K562 (cell line): ENCODE measurements around the gene MIB2. TPM values are rescaled to one million over a fixed set of nuclear protein-coding genes. Genes with fewer than 3 reads are reported as not detected.

ENCODE experiments used
- ARHGAP35 ChIP-seq: fragments of 450-650 bp; IDR thresholded peaks from 2 replicates; pipeline ENCODE4 v1.6.1; 2018; ENCODE audit not compliant: partially characterized antibody
- BRD4 ChIP-seq: fragments of 200-600 bp; sonication (generic); IDR thresholded peaks from 2 replicates; pipeline ENCODE4 v1.6.1; 2017; ENCODE audit warnings: inconsistent platforms
- CREB5 ChIP-seq: fragments of 250-450 bp; sonication (Bioruptor Pico); IDR thresholded peaks from 2 replicates; pipeline ENCODE4 v1.5.0; 2020; ENCODE audit warnings: mild to moderate bottlenecking
- DDX20 ChIP-seq: fragments of 450-650 bp; IDR thresholded peaks from 2 replicates; pipeline ENCODE4 v1.6.1; 2016; ENCODE audit warnings: missing genetic modification characterization, low read depth, mild to moderate bottlenecking, missing compliant biosample characterization, moderate library complexity
- ERF ChIP-seq: fragments of 450-650 bp; formaldehyde crosslinking; IDR thresholded peaks from 2 replicates; pipeline ENCODE4 v1.4.0; 2020; ENCODE audit warnings: mild to moderate bottlenecking, mixed read lengths
- FOXA1 ChIP-seq: fragments of 450-650 bp; IDR thresholded peaks from 2 replicates; pipeline ENCODE4 v1.6.1; 2016; ENCODE audit warnings: mild to moderate bottlenecking, borderline replicate concordance
- FOXK1 ChIP-seq: sonication (generic); formaldehyde crosslinking; IDR thresholded peaks from 2 replicates; pipeline ENCODE4 v1.8.0; 2022; ENCODE audit warnings: missing genetic modification reagents, mild to moderate bottlenecking, borderline replicate concordance
- GABPB2 ChIP-seq: fragments of 250-450 bp; sonication (Bioruptor Pico); conservative IDR thresholded peaks from 2 replicates; pipeline ENCODE4 v1.5.1; 2021; ENCODE audit warnings: mild to moderate bottlenecking
- HMGN3 ChIP-seq: IDR thresholded peaks from 2 replicates; pipeline ENCODE4 v1.6.1; 2011; ENCODE audit warnings: borderline replicate concordance, low read depth, mild to moderate bottlenecking, mixed read lengths, low read length; ENCODE audit not compliant: insufficient read length; ENCODE audit errors: extremely low read depth
- MAZ ChIP-seq, 2 experiments: fragments of 450-650 bp in 1 of 2; sonication (generic) in 1 of 2; formaldehyde crosslinking; IDR thresholded peaks in 1 of 2; conservative IDR thresholded peaks in 1 of 2; 2 replicates each; pipeline versions ENCODE4 v1.4.0 to v1.5.0; 2020; ENCODE audit warnings: mild to moderate bottlenecking in 1 of 2, missing genetic modification reagents in 1 of 2
- MBD2 ChIP-seq: sonication (generic); IDR thresholded peaks from 2 replicates; pipeline ENCODE4 v1.6.1; 2016; ENCODE audit warnings: low read depth, borderline replicate concordance
- MTA3 ChIP-seq: fragments of 450-650 bp; formaldehyde crosslinking; IDR thresholded peaks from 2 replicates; pipeline ENCODE4 v1.6.1; 2017; ENCODE audit warnings: mild to moderate bottlenecking, borderline replicate concordance
- MXI1 ChIP-seq: IDR thresholded peaks from 2 replicates; pipeline ENCODE4 v1.6.1; 2011; ENCODE audit warnings: low read depth, mild to moderate bottlenecking, improper control_type of control experiment, low read length
- NELFE ChIP-seq: IDR thresholded peaks from 2 replicates; pipeline ENCODE4 v1.6.1; 2011; ENCODE audit warnings: mild to moderate bottlenecking; ENCODE audit not compliant: insufficient read depth, insufficient read length
- NR1H2 ChIP-seq: sonication (generic); formaldehyde crosslinking; IDR thresholded peaks from 2 replicates; pipeline ENCODE4 v1.4.0; 2020; ENCODE audit warnings: mild to moderate bottlenecking, missing genetic modification reagents
- PCBP1 ChIP-seq: fragments of 200-400 bp; formaldehyde crosslinking; IDR thresholded peaks from 2 replicates; pipeline ENCODE4 v1.6.1; 2018; ENCODE audit warnings: mild to moderate bottlenecking, low read depth, low read length; ENCODE audit not compliant: poor library complexity, severe bottlenecking
- POLR2AphosphoS5 ChIP-seq: IDR thresholded peaks from 2 replicates; pipeline ENCODE4 v1.6.1; 2011; ENCODE audit warnings: mild to moderate bottlenecking, low read depth, low read length, moderate library complexity; ENCODE audit not compliant: control insufficient read depth, insufficient read depth
- POLR2G ChIP-seq: fragments of 200-400 bp; formaldehyde crosslinking; IDR thresholded peaks from 2 replicates; pipeline ENCODE4 v1.6.1; 2017; ENCODE audit warnings: low read depth, mild to moderate bottlenecking, antibody characterized with exemption, low read length, moderate library complexity
- PPARD ChIP-seq: fragments of 250-450 bp; sonication (Bioruptor Pico); IDR thresholded peaks from 2 replicates; pipeline ENCODE4 v1.8.0; 2022; ENCODE audit warnings: inconsistent platforms, mild to moderate bottlenecking, moderate library complexity
- PRPF4 ChIP-seq: fragments of 200-400 bp; formaldehyde crosslinking; IDR thresholded peaks from one replicate; pipeline ENCODE4 v1.6.1; 2017; ENCODE audit warnings: low read length, low read depth, mild to moderate bottlenecking; ENCODE audit not compliant: insufficient read depth, poor library complexity, severe bottlenecking
- TCF3 ChIP-seq: sonication (generic); formaldehyde crosslinking; IDR thresholded peaks from 2 replicates; pipeline ENCODE4 v1.4.0; 2020; ENCODE audit warnings: mild to moderate bottlenecking, missing genetic modification reagents
- USF1 ChIP-seq: sonication (generic); formaldehyde crosslinking; IDR thresholded peaks from 2 replicates; pipeline ENCODE4 v1.9.0; 2022; ENCODE audit warnings: mild to moderate bottlenecking, missing genetic modification reagents
- XRCC5 ChIP-seq: fragments of 200-400 bp; formaldehyde crosslinking; IDR thresholded peaks from 2 replicates; pipeline ENCODE4 v1.6.1; 2017; ENCODE audit warnings: low read depth, mild to moderate bottlenecking, low read length
- ZNF24 ChIP-seq: fragments of 450-650 bp; IDR thresholded peaks from 2 replicates; pipeline ENCODE4 v1.6.1; 2016
- ZNF511 ChIP-seq: sonication (generic); formaldehyde crosslinking; IDR thresholded peaks from 2 replicates; pipeline ENCODE4 v1.8.0; 2022; ENCODE audit warnings: mild to moderate bottlenecking, missing genetic modification reagents
- ZNF583 ChIP-seq: fragments of 250-450 bp; sonication (Bioruptor Pico); IDR thresholded peaks from 2 replicates; pipeline ENCODE4 v1.4.0; 2020
- polyA plus RNA-seq, 8 experiments: library from polyadenylated mRNA; depleted of rRNA in 4 of 8; stranded (reverse) in 5 of 8; unstranded in 3 of 8; fragments of >200 nt; fragmentation: Nextera tagmentation in 2 of 8; fragmentation: Illumina TruSeq in 1 of 8; extraction: Ambion mirVana in 2 of 8; extraction: Trizol in 1 of 8; gene quantifications; 2 replicates each; pipeline versions ENCODE4 v1.2.1 to v1.2.3, GENCODE V29; 2011 to 2014; ENCODE audit warnings: inconsistent platforms in 1 of 8, missing spikeins in 1 of 8
- total RNA-seq, 7 experiments: library from RNA; depleted of rRNA in 6 of 7; stranded (reverse); fragments of >200 nt in 6 of 7; fragmentation: Illumina TruSeq in 2 of 7; extraction: Trizol in 2 of 7; gene quantifications; 2 replicates each; pipeline versions ENCODE4 v1.2.1 to v1.2.3, GENCODE V29; 2011 to 2021; ENCODE audit warnings: low replicate concordance in 1 of 7

Gene MIB2
- total and polyA plus RNA-seq, 9 of the 15 experiments (the other 6 are each of a cell fraction or from before 2014, with no cell fraction given): 0.04 to 17.0 (median 4.9) TPM; not detected in 1

GRCh38 chr1:1615256-1616044, at the start of gene MIB2 (continued):
- TF ChIP-seq ARHGAP35 (no peak), POLR2AphosphoS5 (no peak; the same call in none of the 2 replicates), CREB5 (CRISPR knock-in tag) (no peak), FOXK1 (CRISPR knock-in tag) (no peak), BRD4 (peak; percentile 86; the same call in 1 of the 2 replicates), DDX20 (tag) (no peak), PPARD (no peak), NELFE (no peak), PCBP1 (peak; percentile 85), ZNF583 (CRISPR knock-in tag) (no peak), TCF3 (CRISPR knock-in tag) (peak; percentile 31), XRCC5 (no peak), MBD2 (peak; percentile 41; the same call in 1 of the 2 replicates), PRPF4 (no peak), FOXA1 (no peak), GABPB2 (CRISPR knock-in tag) (no peak), ZNF511 (CRISPR knock-in tag) (peak; percentile 61; the same call in 1 of the 2 replicates), USF1 (peak; percentile 69), ERF (CRISPR knock-in tag) (peak; percentile 58; the same call in 1 of the 2 replicates), NR1H2 (CRISPR knock-in tag) (peak; percentile 28; the same call in 1 of the 2 replicates), HMGN3 (peak; percentile 75), MTA3 (peak; percentile 95; the same call in 1 of the 2 replicates), POLR2G (peak; percentile 96), MXI1 (peak; percentile 95), MAZ (CRISPR knock-in tag; conservative IDR thresholded peaks at IDR 0.05 in 1 of 2, IDR thresholded peaks at IDR 0.05 in 1 of 2) (peak; percentile 93 to 99), ZNF24 (peak; percentile 69; the same call in 1 of the 2 replicates)
